Skin of body (tissue), 2 donors: ENCODE data around the gene UGGT1. TPM values are rescaled to one million over a fixed set of nuclear protein-coding genes. Genes with fewer than 3 reads are reported as not detected.

Experiments
- DNase-seq: peaks from one replicate; lab custom pipeline; 2025; lab: John Stamatoyannopoulos, UW
- total RNA-seq: library from RNA; depleted of rRNA; stranded (reverse); fragments of >200 nt; gene quantifications from one replicate; pipeline ENCODE4 v1.2.3, GENCODE V29; 2014

The UGGT1 gene, protein sequence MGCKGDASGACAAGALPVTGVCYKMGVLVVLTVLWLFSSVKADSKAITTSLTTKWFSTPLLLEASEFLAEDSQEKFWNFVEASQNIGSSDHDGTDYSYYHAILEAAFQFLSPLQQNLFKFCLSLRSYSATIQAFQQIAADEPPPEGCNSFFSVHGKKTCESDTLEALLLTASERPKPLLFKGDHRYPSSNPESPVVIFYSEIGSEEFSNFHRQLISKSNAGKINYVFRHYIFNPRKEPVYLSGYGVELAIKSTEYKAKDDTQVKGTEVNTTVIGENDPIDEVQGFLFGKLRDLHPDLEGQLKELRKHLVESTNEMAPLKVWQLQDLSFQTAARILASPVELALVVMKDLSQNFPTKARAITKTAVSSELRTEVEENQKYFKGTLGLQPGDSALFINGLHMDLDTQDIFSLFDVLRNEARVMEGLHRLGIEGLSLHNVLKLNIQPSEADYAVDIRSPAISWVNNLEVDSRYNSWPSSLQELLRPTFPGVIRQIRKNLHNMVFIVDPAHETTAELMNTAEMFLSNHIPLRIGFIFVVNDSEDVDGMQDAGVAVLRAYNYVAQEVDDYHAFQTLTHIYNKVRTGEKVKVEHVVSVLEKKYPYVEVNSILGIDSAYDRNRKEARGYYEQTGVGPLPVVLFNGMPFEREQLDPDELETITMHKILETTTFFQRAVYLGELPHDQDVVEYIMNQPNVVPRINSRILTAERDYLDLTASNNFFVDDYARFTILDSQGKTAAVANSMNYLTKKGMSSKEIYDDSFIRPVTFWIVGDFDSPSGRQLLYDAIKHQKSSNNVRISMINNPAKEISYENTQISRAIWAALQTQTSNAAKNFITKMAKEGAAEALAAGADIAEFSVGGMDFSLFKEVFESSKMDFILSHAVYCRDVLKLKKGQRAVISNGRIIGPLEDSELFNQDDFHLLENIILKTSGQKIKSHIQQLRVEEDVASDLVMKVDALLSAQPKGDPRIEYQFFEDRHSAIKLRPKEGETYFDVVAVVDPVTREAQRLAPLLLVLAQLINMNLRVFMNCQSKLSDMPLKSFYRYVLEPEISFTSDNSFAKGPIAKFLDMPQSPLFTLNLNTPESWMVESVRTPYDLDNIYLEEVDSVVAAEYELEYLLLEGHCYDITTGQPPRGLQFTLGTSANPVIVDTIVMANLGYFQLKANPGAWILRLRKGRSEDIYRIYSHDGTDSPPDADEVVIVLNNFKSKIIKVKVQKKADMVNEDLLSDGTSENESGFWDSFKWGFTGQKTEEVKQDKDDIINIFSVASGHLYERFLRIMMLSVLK (N-terminal part only)
- 30.9 TPM for total RNA-seq

DNA sequence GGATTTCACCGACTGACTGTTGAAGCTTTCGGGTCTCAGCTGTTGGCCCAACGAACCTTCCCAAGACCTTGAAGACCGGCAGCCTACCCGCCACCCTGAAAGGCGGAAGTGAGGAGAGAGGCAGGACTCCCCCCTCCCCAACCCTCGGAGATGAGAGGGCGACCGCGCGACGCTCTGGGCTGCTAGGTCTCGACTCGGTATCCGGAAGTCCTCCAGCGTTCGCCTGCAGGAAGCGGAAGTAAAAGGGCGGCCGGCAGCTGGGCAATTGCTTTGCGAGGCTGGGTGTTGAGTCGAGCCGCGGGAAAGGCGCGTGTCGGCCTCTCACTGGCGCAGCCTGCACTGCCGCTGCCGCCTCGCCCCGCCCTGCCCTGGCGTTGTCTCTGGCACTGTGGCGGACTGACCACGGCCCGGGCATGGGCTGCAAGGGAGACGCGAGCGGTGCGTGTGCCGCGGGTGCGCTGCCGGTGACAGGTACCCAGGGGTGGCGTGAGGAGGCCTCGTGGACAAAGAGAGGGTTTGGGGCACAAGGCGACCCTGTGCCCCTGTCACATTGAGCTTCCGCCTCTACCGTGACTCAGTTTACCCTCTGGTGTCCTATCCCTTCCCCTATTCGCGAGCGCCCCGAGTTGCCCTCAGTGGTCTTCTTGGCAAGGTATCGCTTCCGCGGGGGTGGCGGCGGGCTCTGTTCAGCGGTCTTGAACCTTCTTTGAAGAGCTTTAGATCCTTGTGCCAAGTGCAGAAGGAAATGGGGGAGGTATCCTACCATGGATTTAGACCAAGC lies at the start of gene UGGT1:
Gene UGGT1 (plus strand): TSS at position 256 of the 781 bp plus-strand sequence. CDS start 158 bp downstream, at position 414.
- DNase-seq, result peak; percentile 95

DNA sequence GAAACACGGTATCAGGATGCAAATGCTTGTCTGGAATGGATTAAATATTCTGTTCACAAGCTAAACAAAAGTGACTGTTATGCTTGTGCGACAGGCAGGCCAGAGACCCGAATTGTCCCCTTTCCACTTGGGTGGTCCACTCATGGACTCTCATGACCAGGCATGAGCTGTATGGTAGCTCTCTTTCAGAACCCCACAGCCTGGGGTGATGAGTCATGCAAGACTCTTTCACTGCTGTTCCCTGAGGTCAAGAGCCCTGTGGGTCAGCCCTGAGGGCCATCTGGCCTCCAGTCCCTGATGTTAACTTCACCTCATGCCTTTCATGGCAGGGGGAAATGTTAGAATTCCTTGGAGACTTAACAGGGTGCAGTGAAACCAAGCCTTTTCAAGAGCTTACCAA lies 49.4 kb upstream of the UGGT1 start:
- no peak for DNase-seq

DNA sequence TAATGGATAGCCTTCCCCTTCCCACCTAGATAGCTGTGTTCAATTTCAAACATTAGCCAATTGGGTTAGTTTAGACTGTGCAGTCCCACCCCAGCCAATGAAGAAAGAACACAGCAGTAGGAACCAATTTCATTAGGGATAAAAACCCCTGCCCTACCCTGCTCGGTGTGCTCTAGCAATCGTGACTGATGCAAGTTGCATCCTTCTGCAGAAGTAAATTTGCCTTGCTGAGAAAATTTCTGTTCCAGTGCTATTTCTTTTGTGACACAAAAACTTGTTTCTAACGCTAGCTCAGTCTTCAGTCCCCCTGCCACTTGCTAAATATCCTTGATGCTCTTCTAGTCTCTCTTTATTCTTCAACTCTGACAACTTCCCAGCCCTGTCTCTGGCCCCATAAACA lies 48.0 kb upstream of the UGGT1 start:
- DNase-seq, result no peak

DNA sequence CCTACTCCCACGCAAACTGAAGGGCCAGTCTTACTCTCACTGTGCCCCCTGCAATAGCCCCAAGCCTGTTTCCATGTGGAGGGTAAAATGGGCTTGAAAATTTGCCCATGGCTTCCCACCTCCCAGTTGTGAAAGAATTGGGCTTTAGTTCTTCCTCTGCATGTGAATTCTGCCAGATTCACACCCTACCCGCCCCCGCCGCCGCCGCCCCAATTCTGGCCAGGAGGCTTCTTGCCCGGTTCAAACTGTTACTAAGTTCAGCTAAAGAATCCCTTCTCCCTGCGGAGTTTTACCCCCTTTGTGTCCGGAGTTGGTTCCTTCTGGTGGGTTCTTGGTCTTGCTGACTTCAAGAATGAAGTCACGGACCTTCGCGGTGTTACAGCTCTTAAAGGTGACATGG lies 37.7 kb upstream of the UGGT1 start:
- DNase-seq, result no peak

DNA sequence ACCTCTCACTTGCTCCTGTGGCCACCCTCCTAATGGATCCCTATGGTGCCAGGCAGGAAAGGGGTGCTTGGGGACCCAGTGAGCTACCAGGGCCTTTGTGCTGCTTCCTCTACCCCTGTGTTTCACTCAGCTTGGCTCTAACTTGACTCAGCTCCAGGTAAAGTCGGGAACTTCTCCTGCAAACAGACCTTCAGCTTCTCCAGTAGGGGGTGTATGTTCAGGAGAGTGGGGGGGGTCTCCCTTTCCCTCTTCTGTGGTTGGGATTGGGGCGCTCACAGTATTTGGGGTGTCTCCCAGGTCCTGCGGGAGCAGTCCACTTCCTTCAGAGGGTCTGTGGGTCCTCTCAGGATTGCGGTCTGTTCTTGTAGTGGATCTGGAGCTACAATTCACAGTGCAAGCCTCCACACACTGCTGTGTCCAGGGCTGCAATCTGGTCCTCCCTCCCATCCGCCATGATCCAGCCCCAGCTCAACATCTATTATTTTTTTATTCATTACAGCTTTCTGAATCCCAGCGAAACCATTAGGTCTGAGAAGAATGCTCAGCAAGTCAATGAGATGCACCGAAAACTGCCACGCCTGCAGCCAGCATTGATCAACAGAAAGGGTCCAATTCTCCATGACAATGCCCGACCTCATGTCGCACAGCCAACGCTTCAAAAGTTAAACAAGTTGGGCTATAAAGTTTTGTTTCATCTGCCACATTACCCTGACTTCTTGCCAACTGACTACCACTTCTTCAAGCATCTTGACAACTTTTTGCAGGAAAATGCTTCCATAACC lies 36.7 kb upstream of the UGGT1 start:
- no peak for DNase-seq

DNA sequence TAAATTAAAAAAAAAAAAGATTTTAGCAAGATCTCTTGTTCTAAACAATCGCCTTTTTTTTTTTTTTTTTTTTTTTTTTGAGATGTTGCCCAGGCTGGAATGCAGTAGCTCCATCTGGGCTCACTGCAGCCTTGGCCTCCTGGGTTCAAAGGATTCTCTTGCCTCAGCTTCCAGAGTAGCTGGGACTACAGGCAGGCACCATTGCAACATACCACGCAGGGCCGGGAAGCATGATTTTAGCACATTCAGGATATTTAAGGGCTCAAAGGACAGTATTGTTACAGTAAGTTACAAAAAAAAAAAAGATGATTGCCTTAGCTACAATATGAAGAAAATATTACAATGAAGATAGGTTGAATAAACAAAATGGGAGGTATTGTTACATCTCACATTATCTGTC lies 33.7 kb upstream of the UGGT1 start:
- DNase-seq, result no peak

DNA sequence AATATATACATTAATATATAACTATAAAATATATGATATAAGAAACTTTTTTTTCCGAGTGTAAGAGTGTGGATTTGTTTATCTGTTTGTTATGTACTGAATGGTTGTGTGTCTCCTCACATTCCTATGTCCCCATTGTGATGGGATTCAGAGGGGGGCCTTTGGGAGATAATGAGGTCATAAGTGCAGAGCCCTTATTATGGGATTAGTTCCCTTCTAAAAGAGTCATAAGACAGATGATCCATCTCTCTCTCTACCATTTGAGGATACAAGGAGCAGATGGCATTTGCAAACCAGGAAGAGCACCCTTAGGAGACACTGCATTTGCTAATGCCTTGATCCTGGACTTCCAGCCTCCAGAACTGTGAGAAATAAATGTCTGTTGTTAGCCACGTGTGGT lies 32.9 kb upstream of the UGGT1 start:
- DNase-seq, result no peak

DNA sequence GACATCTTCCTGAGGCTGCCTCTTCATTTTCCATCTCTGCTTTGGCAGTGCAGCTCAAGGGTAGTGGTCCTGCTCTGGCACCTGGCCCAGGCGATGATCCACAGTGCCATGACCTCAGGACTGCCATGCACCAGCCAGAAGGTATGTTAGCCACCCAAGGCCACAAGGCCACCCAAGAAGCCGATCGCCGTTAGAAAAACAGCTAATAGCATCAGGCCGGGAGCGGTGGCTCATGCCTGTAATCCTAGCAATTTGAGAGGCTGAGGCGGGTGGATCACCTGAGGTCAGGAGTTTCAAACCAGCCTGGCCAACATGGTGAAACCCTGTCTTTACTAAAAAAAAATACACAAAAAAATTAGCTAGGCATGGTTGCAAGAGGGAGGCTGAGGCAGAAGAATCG lies 28.4 kb upstream of the UGGT1 start:
- DNase-seq, result no peak

DNA sequence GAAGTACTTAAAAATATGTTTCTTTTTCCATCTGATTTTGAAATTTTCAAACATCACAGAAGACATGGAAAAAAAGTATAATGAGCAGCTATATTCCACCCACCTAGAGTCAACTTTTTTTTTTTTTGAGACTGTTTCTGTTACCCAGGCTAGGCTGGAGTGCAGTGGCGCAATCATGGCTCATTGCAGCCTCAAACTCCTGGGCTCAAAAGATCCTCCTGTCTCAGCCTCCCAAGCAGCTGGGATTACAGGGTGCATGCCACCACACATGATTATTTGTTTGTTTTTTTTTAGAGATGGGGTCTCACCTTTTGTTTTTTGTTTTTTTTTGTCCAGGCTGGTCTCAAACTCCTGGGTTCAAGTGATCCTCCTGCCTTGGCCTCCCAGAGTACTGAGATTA lies 26.6 kb upstream of the UGGT1 start:
- no peak for DNase-seq

DNA sequence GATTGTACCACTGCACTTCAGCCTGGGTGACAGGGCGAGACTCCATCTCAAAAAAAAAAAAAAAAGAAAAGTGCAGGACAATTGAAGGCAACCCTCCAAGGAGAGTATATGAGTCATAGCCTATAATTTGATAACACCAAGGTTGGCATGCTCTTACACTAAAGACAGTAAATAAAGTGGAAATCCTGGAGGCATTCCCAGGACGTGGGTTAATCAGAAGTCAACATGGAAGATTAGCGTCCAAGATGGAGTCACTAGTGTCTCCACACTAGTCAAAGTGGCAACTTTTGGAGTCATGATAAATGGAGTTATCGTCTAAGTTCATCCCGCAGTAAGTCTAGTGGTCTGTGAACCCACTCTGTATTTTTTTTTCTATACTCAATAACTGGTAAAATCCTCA lies 21.2 kb upstream of the UGGT1 start:
- DNase-seq, result no peak

DNA sequence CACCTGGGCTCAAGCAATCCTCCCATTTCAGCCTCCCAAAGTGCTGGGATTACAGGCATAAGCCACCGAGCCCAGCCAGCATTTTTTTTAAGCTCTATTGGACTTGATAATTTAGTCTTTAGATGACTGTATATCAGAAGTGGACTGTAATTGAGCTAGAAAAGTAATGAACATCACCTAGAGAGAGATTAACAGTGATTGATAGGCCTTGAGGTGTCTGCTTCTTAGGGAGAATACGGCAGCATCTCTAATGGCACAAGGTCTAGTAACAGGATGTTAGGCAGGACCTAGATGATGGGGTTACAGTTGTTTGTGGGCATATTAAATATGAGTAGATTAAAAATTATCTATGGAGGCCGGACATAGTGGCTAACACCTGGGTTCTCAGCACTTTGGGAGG lies 17.7 kb upstream of the UGGT1 start:
- no peak for DNase-seq

DNA sequence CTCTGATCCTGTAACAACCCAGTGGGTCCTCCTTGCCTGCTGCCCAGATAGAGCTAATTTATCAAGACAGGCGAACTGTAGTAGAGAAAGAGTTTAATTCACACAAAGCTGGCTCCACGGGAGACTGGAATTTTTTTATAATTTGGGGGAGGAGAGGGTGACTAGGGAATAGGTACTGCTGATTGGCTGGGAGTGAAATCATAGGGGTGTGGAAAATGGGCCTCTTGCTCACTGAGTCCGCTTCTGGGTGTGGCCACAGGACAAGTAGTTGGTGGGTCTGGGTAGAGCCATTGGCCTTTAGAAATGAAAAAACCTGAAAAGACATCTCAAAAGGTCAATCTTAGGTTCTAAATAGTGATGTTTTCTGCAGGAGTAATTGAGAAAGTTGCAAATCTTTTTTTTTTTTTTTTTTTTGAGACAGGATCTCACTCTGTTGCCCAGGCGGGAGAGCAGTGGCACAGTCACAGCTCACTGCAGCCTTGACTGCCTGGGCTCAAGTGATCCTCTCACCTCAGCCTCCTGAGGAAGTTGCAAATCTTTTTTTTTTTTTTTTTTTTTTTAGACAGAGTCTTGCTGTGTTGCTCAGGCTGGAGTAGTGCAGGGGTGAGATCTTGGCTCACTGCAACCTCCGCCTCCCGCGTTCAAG lies 14.4 kb upstream of the UGGT1 start:
- DNase-seq, result no peak

DNA sequence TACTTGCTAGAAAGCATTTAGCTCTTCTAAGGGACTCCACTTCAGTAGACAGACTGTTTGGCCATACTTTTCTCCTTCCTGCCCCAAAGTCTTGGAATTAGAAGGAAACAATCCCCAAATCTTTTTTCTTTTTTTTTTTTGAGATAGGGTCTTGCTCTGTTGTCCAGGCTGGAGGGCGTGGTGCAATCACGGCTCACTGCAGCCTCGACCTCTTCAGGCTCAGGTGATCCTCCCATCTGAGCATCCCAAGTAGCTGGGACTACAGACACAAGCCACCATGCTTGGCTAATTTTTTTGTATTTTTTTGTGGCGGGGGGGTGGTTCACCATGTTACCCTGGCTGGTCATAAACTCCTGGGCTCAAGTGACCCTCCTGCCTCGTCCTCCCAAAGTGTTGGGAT lies 6.2 kb upstream of the UGGT1 start:
- no peak for DNase-seq

DNA sequence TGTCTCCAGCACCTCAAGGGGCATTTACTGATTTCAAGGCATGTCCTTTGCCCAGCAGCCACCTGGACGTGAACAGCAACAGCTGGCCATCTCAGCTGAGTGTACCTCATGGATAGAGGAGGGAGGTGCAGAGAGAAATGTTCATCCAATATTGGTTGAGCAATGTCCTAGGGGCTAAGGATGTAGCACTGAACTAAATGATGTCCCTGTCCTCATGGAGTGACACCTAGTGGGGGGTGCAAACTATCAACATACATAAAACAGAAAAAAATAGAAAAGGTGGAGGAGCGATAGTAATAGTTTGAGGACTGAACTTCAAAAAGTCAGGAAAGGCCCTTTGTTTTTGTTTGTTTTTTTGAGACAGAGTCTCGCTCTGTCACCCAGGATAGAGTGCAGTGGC lies 4.8 kb upstream of the UGGT1 start:
- no peak for DNase-seq

DNA sequence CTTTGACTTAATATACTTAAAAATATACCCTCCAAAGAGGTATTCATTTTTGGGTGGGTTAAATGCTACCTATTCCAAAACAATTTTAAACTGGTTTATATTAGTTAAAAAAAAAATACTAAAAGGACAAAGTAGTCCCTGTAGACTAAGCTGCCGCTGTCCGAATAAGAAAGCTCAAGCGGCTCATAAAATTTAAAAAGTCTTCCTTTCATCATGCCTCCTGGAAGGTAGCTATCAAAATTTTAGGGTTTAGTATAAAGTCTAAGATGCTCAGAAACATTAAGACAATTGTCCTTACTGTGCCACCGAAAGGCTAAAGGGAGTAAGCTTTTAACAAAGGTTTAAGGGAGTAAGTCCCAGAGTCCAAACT lies 440 bp upstream of the UGGT1 start:
- no peak for DNase-seq

DNA sequence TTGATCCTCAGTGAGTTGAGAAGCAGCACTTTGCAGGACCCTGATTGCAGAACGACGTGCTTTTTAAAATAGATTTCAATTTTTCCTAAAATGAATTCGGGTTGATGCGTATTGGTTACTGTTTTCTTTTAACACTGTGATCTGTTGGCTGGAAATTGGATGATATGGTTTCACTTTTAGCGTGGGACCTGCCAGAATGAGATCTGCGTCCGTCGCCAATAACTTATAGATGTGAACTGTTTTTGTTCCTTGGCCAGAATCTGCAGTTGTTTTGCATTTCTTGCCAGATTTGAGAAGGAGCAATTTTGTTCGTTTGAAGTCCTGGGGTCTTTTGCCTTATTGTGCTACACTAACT lies 703 bp downstream of the UGGT1 start:
- DNase-seq, result no peak

DNA sequence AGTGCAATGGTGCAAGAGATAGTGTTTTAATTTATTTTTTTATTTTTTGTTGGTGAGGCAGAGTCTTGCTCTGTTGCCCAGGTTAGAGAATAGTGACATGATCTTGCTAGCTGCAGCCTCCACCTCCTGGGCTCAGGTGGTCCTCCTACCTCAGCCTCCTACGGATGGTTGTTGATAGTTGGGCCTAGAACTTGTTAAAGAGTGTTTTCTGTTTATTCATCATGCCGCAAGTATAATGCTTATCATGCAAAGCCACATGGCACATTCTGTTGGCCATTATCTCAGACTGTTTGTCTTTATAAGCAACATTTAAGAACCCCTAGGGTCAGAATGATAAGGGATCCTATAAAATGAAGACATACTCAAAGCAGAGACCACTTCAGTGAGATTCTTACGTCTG lies 1.7 kb downstream of the UGGT1 start:
- DNase-seq, result no peak

DNA sequence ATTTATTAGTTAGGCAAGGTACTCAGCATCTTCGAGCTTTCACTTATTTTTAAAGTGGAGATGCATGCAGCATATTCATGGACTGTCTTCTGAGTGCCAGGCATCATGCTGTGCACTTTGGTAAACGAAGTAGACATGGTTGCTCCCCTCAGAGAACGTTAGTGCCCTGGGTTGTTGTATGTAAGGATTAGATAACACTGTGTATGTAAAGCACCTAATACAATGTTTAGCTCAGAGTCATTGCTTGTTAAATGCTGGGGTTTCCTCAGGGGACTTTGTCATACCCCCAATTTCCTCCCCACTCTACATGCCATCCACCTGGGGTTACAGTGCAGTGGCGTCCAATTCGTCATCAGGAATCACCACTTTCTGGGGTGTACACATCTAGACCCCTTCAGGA lies 2.8 kb downstream of the UGGT1 start:
- no peak for DNase-seq

DNA sequence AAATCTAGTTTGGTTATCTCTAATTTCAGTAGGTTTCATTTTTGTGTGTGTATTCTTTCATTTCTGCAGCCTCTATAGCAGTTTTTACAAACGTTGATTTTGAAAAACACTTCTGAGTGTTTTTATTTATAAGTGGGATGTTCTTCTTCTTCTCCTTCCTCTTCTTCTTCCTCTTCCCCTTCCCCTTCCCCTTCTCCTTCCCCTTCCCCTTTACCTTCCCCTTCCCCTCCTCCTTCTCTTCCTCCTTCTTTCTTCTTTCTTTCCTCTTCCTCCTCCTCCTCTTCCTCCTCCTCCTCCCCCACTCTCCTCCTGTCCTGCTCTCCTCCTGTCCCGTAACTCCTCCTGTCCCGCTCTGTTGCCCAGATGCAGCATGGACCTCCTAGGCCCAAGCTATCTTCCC lies 4.2 kb downstream of the UGGT1 start:
- no peak for DNase-seq

DNA sequence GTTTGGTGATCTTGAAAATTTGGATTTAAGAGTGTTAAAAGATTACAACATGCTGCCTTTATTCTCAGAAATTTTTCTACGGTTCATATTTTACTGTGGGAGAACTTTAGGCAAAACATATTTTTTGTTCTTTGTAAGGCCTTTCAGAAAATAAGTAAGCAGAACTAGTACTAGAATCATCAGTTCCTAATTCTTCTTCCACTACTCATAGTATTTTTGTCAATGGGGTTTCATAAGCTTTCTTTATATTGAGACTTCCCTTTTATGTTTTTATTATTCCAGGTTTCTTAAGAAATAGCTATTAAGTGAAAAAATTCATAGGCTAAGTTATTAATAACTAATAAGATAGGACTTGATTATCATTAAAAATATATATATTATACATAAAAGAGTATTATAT lies 12.4 kb downstream of the UGGT1 start:
- DNase-seq, result no peak
